Embryonic facial prominence (tissue), 1 donor: ENCODE data around the gene AGO4.

Experiments
- DNase-seq: peaks from one replicate; pipeline ENCODE4 v3.0.0-alpha.2; 2016; ENCODE audit errors: extremely low spot score

Gene AGO4

GRCh38 chr1:35894656-35895055 is 86.8 kb downstream of the AGO4 start:
- DNase-seq, result no peak

GRCh38 chr1:35899941-35900340 is 92.1 kb downstream of the AGO4 start:
- no peak for DNase-seq

GRCh38 chr1:35901235-35901634 is 93.4 kb downstream of the AGO4 start:
- no peak for DNase-seq

- DNase-seq, result no peak
Observed at GRCh38 chr1:35902671-35903070, 94.9 kb downstream of the AGO4 start.
